ENCODE results near the gene COL5A1.
A peak's percentile ranks its signal among the peaks of the same experiment; 100 is the strongest.
"Not testable (repeated sequence)": the region's sequence is repeated elsewhere in the genome, so short reads cannot be mapped to it uniquely, and the experiment has no call there.

COL5A1 gene

DNA sequence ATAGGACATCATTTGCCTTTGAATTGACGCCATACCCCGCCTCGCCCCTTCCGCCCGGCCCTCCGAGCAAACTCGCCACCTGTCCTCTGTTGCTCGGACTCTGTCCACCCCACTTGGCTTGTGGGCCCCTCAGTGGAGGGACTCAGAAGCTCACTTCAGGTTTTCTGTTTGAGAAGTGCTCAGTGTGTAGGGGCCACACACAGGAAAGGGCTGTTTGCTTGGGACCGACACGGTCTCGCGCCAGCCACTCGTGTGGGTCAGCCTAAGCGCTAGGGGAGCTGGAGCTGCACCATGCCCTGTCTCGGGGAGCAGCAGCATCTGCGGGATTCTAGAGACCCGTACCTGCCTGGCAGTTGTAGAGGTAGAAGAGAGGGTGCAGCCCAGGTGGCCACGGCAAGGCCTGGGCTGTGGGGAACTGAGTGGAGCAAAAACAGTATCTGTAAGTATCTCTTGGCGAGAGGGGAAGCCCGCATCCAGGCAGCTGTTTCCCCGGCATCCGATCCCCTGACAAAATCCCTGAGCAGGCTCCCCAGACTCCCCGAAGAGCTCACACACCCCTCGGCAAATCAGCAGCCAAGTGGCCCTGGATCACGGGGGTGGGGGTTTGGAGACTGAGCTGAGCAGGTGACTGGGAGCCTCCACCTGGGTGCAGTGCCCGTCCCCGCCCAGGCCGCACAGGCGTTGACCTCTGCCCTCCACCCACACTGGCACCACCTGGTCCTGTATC is 52.2 kb downstream of the COL5A1 start:
- DNase-seq, result no peak

DNA sequence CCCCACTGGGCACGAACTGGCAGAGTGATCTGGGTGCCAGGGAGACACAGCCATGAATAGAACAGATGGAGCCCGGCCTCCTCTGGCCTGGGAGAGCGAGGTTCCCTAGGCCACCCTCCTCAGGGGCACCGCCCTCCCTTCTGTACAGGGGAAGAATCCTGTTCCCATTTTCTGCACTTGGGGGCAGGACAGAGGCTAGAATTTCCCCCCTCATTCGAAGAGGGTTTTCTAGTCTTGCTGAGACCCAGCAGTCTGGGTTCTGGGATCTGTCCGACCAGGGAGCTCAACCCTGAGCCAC is 52.7 kb downstream of the COL5A1 start:
- DNase-seq, result no peak

DNA sequence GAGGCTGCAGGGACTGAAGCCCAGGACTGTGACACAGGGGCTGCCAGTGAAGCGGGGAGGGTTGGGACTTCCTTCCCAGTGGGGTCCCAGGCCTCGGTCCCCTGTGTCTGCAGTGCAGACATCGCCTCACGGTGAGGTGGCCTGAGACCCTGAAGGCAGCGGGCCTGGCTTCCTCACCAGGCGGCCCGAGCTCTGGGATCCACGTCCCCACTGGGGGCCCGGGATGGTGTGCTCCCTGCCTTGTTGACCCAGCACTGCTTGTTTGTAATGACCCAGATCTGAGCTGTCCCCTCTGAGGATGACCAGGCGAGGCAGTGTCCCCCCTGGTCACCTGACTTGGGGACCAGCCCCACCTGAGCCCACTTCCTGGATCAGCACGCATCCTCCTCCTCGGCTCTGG is 53.1 kb downstream of the COL5A1 start:
- no peak for DNase-seq

DNA sequence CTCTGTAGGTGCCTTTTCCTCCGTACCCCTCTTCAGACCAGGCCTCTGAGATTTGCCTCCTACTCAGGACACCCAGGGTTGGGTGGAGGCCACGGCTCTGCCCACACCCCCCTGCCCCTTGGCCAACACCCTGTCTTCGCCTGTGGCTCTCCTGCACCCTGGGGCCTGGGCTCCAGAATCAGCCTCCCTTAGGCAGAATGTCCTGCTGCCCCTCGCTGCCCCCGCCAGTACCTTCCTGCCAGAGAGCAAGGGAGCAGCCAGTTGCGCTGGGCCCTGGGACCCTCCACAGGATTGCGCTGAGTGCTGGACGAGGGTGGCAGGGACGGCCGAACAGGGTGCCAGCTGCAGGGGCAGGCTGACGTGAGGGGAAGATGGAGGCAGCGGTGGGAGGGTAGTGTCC is 53.5 kb downstream of the COL5A1 start:
- DNase-seq, result no peak

DNA sequence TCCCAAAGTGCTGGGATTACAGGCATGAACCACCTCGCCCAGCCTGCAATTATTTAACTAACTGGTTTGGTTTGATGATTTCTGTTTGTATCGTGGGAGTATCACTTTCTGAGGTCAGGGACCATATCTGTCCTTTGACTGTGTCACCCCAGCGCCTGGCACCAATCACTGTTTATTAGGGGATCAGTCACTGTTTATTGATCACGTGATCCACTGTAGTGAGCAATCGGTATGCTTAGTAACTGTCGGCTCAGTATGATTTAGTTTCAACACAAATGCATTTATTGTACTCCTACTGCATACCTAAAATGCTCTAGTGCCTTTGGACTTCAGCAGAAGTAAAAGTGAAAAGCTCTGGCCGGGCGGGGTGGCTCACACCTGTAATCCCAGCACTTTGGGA is 54.8 kb downstream of the COL5A1 start:
- no peak for DNase-seq

DNA sequence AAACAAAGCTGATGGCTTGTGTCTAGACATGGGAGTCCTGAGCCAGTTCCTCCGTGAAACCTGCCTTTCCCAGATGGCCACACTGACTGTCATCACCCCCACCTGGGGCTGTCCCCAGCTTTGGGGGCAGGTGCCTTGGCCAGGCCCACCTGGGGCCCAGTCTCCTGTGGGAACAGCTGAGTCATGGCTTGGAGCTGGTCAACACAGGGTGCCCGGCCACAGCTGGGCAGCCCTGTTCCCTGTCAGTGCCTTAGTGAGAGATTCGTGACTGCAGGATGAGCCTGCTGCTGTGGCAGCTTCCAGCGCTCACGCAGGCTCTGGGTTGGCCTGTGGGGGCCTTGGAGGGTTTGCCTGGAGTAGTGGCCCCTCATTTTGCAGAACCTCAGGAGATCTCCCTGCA is 56.5 kb downstream of the COL5A1 start:
- DNase-seq, result no peak

DNA sequence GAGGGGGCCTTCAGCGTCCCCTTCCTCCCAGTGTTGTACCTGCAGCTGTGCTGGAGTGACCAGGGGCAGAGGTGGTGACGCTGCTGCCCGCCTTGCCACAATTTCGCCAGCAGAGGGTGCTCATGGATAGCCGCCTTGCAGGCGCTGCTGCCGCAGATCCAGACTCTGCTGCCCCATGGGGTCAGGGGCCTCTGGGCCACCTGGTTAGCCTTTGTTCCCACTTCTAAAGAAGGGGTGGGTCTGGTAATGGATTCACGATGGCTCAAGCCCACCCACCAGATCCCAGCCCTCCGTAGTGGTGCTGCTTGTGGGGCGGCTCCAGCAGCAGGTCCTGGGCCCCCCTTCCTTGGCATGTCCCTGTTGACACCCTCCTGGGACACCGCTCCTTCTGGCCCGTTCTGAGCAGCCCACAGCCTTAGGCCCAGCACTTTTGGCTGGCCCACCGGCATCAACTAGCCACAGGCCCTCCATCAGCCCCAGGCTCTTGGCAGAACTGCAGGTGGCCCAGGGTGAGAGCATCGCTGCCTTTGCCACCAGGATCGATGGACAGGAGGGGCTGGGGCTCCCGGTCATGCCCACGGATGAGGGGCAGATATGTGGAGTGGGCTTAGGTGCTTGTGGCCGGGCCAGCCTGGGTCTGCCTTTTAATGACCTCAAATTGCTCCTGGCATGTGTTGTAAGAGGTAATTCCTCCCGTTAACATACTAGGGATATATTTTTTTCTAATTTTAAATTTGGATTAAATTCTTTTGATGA is 57.2 kb downstream of the COL5A1 start:
- DNase-seq, result no peak

DNA sequence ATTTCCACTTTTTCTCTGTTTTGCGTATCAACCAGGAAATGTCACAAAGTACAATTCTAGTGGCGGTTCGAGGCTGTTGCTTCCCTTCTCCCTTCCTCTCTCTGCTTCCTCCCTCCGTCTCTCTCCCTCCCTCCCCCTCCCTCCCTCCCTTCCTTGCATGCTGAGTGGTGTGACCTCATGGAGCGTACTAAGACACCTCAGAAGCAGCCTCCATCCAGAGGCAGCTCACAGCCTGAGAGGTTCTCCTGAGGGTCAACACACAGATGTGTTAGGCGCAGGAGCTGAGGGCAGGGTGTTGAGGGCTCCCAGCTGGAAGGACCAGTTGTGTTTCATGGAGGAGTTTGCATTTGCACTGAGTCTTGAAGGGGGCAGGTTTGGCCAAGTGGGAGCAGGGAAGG is 57.7 kb downstream of the COL5A1 start:
- no peak for DNase-seq

DNA sequence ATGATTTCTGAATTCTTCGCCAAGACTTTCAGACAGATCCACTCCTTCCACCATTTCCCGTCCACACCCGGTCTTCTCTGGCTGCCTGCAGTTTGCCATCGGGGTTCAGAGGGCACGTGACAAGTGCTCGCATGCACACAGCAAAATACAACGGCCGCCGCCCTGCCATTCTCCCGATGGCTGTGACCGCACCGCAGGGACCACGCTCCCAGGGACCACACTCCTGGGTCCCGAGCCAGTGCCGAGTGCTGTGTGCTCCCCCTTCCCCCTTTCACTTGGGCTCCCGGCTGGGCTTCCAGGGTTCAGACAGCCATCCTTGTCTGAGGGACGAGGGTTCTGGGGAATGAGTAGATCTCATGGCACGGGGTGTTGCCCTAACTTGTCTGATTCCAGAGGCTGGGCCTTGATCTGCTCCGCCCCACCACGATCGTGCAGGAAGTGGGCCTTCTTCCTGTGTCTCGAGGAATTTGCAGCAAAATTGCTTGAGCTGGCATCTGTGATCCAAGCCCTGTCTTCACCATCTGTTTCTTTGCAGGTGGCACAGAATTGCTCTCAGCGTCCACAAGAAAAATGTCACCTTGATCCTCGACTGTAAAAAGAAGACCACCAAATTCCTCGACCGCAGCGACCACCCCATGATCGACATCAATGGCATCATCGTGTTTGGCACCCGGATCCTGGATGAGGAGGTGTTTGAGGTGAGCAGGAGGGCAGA is 59.2 kb downstream of the COL5A1 start:
- DNase-seq, result no peak

DNA sequence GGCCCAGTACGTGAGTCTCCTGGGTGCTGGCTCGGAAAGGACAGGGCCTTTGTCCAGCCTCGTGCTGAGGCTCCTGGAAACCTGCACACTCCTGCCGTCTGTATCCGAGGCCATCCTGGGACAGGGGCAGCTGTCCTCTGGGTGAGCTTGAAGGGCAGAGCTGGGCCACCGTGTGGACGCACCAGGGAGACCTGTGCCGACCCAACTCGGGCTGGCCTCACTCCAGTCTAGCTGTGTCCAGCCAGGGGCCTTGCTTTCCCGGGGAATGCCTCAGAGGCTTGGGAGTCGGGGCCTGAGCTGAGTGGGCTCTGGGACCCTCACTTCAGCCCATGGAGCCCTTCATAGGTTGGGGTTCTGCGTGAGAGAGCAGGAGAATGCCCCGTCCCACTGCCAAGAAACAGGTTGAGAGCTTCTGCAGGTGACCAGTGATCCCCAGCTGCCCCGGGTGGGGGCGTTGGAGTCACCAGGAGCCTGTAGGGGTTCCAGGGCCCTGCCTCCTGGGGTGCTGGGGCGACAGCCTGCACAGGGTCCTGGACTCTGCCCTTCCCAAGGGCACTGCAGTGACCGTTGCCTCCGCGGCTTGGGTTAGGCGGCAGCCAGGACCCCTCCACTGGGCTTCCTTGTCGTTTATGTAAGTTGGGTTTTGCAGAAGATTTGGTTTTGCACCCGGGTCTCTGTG is 60.1 kb downstream of the COL5A1 start:
- DNase-seq, result no peak

DNA sequence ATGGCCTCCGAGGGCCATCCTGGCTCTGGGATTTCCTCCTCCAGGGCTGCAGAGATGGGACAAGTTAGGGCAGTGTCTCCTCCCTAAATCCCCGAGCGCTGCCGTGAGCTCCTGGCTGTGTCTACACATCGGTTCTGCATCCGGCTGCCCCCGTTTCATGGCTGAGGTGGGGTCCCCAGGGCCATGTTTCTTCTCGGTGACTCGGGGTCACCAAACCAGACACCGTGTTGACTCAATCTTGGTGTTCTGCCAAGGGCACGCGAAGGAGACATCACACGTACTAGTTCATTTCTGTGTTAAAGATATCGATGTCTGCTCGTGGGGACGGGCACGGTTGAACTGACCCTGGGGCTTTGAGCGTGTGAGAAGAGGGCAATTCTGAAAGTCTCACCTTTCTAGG is 60.7 kb downstream of the COL5A1 start:
- no peak for DNase-seq

DNA sequence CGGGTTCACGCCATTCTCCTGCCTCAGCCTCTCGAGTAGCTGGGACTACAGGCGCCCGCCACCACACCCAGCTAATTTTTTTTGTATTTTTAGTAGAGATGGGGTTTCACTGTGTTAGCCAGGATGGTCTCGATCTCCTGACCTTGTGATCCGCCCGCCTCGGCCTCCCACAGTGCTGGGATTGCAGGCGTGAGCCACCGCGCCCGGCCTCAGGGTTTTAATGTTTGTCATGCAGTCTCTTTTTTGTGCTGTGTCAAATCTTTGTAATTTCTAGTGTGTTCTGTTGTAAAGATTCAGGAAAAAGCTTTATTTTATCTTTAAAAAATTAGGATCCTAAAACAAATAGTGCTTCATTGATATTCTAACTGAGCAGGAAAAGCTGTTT is 62.1 kb downstream of the COL5A1 start:
- DNase-seq, result not testable (repeated sequence)

DNA sequence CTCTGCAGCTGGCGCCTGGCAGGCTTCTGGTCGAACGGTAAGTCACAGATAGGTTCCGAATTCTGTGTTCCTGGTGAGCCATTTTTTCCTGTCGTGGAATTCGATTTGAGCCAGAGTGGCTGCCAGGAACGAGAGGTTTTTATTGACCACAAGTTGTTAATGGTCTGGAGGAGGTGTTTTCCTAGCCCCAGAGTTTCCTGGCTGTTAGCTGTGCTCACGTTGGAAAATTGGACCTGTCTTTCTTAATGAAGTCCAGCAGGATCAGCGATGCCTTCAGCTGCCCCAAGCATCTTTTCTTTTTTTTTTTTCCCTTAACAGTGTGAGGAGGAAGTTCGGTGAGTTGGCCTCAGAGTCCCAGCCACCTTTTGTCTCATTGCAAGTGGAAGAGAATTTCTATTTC is 62.9 kb downstream of the COL5A1 start:
- no peak for DNase-seq

DNA sequence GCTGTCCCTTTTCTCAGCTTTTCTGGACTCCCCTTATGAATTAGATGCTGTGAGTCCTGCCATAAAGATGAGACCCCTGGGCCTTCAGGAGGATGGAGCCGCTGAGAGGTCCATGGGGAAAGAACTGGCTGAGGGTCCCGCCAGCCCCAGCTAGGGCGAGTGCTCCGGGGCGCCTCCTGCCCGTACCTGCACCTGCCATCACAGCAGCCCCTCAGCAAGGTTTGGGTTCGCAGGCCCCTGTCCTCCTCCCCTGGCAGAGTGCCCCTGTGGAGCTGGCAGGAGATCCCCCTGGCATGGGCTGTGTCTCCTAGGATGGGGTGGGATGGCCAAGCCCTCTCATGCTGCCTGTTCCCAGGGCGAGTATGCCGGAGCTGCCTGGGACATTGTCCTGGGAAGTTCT is 64.2 kb downstream of the COL5A1 start:
- no peak for DNase-seq

DNA sequence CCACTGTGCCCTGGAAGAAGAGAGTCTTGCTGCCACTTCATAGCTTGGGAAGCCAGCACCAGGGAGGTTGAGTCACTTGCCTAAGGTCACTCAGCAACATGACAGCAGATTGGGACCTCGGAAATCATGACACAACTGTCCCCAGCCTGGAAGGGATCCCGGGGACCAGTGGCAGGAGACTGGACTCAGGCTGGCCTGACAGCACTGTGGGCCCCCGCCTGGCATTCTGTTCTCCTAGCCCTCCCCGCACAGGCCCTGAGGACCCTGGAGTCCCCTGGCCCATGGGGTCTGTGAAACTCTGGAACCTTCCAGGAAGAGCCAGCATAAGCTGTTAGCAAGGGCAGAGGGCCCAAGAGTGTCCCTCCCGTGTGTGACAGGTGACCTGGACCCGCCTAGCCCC is 64.9 kb downstream of the COL5A1 start:
- DNase-seq, result no peak

DNA sequence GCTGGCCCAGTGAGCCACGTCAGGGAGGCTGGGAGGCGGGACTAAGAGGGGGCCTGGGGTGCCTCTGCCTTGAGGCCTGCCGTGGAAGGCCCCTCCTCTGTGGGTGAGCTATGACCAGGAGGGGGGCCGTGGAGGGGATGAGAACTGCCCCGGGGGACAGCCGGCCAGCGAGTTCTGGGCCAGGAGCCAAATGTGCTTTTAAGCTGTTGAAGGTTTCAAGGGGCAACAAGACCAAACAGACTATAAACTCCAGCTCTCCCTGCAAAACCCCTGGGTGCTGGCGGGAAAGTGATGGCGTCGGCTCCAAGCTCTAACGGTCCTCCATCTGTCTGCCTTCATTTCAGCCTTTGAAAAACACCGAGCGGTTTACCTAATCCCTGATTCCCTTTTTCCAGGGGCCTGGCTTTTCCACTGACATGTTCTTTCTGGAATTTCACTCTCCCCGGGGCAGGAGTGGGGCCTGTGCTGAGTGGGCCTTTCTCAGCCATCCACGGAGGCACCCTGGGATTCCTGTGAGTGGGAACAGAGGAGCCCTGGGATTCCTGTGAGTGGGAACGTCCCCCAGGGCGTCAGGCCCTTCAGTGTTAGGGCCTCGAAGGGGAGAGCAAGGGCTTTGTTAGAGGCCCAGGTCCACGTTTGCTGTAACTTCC is 65.6 kb downstream of the COL5A1 start:
- peak in 1 of 2 experiments; percentile 3 for DNase-seq

DNA sequence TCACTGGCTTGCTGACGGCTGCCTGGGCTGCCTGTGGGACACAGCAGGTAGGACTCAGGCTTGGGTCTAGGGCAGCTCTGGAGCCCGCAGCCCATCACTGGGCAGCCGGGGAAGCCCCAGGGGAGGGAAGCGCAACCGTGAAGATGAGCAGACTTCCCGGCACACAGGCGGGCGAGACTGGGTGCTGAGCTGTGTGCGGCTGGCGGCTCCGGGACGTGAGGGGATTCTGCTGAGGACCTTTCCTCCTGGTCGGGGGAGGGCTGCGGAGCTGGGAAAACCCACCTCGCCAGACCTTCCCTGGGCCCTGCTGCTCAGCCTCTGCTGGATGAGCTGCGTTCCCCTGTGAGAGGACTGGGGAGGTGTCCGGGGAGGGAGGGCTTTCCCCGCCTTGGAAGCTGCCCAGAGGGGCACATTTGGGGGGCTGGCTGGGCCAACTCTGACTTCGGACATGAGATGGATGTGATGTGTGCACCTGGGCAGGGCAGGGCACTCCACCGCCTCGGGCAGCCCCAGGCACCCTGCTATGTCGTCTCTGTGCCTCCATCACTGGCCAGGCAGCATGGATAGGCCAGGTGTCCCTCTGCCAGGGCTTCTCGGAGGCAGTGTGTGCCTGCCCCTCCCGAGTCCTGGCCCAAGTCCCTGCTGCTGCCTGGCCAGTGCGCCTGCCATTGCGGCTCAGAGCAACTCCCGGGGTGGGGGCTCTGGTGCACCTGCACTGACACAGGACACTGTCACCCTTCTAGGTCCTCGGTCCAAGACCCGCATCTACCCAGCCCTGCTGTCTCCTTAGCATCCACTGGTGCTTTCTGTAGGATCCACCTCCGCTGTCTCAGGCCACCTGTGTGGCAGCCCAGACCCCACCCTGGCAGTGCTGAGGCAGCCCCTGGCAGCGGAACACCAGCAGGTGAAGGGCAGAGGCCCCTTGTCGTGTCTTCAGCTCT is 66.4 kb downstream of the COL5A1 start:
- no peak for DNase-seq

DNA sequence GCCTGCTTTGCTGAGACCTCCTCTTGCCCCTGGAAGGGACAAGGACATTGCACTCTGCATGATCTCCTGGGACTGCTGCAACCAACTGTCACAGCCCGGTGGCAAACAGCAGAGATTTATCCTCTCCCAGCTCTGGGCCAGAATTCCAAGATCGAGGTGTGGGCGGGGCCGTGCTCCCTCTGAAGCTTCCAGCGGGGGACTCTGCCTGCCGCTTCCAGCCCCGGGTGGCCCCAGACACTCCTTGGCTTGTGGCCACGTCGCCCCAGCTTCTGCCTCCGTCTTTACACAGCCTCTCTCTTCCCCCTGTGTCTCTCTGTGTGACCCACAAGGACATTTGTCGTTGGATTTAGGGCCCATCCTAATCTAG is 67.1 kb downstream of the COL5A1 start:
- DNase-seq, result no peak

DNA sequence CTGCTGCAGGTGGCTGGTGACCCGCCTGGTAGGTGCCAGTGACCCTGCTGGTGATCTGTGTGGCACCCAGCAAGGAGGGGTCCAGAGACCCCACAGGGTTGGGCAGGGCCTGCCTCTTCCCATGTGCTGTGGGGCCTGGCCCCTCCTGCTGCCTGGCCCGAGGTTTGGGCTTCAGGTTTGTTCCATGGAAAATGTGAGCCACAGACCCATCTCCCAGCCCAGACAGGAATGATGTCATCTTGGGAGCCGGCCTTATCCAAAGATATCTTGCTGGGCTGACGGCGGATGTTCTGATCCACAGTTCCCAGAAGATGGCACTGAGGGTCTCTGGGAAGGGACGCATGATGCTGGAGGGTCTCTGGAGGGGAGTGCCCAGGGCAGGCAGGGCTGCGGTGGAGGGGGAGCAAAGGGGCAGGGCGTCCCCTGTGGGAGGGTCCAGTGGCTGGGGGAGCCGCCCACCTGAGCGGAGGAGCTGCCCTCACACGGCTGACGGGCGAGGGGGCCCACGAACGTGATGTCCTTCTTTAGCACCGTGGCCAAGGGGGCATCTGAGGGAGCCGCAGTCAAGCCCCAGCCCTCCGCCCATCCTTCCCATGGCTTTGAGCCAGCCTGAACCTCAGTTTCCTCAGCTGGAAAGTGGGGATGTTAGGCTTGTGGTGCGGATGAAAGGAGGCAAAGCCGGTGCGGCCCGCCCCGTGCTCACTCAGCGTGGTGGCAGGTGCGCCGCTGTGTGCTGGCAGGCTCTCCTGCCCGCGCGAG is 68.1 kb downstream of the COL5A1 start:
- DNase-seq, result no peak

DNA sequence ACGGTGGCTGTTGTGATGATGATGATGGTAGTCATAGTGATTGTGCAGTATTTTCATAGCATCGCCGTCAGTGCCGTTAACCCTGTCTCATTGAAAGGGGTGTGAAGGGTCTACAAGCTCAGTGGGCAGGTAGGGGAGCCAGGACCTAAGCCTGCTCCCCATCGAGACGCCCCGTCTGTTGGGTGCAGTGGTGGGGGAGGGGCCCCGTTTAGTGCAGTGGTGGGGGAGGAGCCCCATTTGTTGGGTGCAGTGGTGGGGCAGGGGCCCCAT is 68.6 kb downstream of the COL5A1 start:
- DNase-seq, result no peak

DNA sequence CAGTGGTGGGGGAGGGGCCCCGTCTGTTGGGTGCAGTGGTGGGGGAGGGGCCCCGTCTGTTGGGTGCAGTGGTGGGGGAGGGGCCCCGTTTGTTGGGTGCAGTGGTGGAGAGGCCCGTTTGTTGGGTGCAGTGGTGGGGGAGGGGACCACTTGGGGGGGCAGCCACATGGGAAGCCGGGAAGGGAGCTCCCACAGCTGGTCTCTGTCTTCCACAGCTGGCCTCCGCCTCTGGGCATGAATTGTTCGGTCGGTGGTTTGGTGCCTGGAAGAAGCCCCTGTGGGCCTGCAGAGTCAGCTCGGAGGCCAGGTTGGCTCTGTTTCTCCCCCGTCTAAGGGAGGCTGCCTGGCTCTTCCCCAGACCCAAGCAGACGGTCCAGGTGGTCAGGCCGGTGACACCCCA is 69.3 kb downstream of the COL5A1 start:
- no peak for DNase-seq

DNA sequence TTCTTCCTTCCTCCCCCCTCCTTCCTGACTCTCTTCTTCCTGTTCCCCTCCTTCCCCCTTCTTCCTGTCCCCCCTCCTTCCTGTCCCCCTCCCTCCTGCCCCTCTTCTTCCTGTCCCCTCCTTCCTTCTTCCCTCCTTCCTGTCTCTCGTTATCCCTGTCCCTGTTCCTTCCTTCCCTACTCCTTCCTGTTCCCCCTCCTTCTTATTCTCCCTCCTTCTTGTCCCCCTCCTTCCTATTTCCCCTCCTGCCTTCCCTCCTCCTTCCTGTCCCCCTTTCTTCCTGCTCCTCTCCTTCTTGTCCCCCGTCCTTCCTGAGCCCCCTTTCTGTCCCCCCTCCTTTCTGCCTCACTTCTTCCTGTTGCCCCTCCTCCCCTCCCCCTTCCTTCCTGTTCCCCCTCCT is 70.6 kb downstream of the COL5A1 start:
- no peak for DNase-seq

Measured in NCI-H2081 (cell line).